Renal cortex interstitium (tissue), 11 donors: ENCODE results near the gene CPNE6. TPM values are rescaled to one million over a fixed set of nuclear protein-coding genes. Genes with fewer than 3 reads are reported as not detected.

Source experiments
- DNase-seq, 11 donors: peaks; one replicate each; pipeline ENCODE4 v3.0.0-alpha.2; 2013; ENCODE audit warnings: low read depth in 9 of 11, low spot score in 4 of 11; ENCODE audit errors: extremely low read depth in 1 of 11
- polyA plus RNA-seq, 3 donors: library from polyadenylated mRNA; unstranded; fragments of 120-200 nt; gene quantifications; one replicate each; pipeline ENCODE4 v1.2.1, GENCODE V29; 2013; ENCODE audit not compliant: insufficient read length in 3 of 3

Gene CPNE6
- polyA plus RNA-seq, 3 donors, result not detected

DNA sequence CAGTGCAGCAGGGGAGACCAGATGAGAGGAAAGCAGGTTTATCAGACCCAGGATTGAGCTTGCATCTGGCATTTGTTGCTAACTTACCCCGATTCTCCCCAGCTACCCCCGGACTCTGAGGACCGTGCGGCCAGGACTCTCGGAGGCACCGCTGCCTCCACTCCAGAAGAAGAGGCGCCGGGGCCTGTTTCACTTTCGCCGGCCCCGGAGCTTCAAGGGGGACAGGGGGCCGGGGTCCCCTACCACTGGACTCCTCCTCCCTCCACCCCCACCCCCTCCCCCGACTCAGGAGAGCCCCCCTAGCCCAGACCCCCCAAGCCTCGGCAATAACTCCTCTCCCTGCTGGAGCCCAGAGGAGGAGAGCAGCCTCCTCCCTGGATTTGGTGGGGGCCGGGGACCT lies 6.5 kb upstream of the CPNE6 start:
- DNase-seq, result no peak

DNA sequence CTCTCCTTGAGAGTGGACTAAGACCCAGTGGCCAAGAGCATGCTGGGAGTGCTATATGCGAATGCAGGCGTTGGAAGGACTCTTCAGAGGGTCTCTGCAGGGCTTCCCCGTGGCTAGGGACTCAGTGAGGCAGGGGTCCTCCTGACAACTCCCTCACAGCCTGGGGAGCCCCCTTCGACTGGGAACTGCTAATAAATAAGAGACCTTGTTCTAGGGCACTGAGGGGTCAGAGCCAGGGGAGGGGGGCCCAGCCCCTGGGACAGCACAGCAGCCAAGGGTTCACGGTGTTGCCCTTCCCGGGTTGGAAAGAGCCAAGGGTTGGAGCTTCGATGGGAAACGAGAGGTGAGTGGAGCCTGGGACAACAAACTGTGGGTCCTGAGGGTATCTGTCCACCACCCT lies 6.0 kb upstream of the CPNE6 start:
- no peak for DNase-seq

DNA sequence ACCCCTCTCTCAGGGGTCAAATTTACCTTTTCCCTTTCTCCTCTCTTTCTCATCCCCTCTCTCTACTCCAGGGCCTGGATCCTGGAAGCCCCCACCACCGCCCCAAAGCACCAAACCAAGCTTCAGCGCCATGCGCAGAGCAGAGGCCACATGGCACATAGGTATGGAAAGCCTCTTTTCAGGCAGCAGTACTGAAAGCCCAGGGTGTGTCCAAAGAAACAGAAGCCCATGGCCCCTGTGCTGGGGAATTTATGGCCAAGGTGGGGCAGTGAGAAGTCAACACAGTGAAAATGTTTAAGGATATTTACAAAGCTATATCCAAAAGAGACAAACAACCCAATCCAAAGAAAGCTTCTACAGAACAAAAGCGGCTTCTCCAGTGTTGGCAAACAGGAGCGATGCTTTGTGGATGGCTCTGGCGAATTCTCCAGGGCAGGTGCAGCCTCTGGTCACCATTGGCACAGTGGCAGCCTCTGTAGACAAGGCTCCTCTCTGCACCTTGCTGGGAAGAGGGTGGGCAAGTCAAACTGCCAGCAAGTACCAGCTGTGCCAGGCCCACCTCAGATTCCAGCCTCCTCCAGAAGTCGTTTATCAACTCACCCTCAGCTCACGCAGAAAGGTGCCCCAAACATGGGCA lies 4.7 kb upstream of the CPNE6 start:
- no peak for DNase-seq

DNA sequence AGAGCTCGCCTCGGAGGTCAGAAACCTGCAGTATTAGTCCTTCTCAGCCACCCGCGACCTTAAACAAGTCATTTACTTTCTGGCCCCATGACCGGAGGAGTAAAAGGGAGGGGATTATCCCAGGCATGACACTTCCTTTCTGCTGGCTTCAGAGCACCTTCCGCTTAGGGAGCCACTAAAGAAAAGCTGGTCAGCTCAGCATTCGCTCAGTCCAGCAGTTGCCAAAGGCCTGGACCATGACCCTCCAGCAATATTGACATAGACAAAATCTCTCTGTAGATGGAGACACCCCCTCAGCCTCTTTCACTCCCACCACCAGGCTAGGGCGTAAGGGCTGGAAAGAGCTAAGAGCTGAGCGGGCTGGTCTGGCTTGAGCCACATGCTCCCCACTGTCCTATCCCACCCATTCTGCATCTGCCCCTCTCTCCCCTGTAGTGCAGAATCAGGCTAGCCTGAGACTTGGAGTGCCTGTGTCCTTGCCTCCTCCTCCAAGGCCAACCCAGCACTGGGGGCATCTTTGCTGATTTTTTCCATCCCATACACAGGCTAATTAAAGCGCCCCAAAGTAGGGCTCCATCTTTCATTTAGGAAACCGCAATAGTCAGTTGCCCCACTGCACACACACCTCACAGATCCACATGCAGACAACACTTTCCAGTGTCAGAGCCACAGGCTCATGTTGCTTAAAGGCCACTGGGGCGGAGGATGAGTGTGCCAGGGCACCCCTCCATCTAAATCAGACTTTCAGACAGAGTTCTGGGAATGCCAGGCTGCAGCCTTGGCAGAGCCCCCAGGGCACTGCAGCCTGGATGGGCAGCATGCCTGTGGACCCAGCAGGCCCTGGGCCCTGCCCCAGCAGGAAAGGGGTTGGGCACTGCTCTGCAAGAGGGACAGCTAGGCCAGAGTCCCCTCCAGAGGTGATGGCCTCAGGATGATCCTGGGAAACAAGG lies 4.0 kb upstream of the CPNE6 start:
- no peak for DNase-seq

DNA sequence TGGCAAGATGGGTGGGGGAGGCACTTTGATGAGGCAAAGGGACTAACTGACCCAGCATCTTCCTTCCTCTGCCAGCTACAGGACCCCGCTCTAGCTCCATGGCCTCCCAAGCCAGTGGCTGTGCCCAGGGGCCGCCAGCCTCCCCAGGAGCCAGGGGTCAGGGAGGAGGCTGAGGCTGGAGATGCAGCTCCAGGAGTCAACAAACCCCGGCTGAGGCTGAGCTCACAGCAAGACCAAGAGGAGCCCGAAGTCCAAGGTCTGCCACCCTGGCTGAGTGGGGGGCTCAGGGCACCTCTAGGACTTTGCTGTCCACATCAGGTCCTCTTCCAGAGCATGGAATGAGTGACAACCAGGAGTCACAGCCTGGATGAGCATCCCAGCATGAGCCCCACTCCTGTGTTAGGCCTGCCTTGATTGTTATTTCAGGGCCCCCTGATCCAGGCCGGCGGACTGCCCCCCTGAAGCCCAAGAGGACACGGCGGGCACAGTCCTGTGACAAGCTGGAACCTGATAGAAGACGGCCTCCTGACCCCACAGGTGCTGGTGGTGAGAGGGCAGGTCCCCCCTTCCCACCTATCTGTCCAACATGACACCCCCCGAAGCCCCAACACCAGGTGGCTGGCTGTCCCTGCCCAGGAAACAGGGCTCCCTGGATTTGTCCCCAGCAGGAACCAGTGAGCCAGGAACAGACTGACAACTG lies 2.5 kb upstream of the CPNE6 start:
- DNase-seq, result no peak

DNA sequence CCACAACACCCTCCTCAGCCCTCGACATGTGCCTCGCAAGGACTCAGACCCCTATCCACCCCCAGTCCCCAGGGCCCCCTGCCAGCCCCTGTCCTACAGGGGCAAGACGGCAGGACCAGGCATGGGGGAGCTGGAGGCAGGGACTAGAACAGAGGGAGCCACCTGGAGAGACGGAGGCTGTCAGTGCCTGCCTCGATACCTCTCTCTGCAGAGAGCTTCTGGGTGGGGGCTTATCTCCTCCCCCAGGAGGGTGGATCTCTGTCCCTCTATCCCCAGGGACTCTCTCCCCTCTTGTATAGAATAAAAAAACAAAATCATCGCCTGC lies 2.0 kb upstream of the CPNE6 start:
- no peak for DNase-seq

DNA sequence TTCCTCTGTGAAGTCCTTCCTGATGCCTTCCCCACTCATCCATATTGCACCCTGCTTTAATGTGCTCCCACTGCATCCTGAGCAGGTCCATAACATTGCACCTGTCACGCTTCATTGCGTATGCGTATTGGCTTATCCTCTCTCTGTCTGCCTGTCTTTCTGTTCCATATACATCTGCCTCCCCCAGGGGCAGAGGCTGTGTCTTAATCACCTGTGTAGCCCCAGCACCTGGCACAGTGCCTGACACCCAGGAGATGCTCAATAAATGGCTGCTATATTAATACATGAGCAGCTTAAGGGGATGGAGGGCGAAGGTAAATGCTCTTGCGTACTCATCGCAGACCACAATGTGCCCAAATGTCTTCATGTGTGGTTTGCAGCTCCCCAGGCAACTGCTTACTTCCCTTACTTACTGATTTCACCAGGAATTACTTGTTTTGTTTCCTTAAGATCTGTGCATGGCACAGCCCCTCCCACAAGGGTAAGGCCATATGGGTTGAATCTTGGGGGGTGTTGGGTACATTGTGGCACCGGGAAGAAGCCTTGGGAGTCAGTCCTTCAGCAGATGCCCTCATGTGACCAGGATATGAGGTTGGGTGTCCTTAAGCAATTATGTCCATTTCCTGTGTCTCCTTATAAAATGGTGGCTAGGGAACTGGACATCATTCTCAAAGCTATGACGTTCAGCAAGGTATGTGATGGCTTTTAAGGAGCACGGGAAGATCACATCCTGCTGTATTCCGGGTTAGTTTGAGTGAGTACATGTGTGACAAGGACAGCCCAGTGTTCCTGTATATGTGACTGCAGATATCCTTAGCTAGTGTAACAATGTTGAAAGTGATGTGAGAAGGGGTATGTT lies 848 bp upstream of the CPNE6 start:
- no peak for DNase-seq

DNA sequence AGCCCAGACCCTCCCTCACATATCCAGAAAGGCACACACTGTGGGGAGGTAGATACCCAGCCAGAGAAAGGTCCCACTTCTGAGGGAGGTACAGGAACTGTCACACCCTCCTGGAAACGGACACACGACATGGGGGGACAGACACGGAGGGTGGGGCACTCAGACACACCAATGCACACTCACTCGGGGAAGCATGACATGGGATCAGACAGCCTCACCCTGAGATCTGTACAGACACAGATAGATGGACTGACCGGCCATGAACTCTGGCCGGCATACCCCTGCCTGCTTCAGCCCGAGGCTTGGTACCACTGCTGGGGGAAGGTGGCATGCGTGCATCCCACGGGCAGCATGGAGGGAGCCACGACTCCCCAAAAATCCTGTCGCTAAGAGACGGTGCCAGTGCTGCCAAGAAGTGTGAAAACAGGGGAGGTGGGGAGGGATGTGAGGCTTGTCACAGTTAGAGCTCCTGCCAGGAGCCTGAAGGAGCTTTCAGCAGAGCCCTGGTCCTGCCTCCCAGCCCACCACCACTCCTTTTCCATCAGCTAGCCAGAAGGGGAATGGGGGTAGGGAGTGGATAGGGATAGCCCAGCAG lies 571 bp downstream of the CPNE6 start:
- DNase-seq, result no peak

DNA sequence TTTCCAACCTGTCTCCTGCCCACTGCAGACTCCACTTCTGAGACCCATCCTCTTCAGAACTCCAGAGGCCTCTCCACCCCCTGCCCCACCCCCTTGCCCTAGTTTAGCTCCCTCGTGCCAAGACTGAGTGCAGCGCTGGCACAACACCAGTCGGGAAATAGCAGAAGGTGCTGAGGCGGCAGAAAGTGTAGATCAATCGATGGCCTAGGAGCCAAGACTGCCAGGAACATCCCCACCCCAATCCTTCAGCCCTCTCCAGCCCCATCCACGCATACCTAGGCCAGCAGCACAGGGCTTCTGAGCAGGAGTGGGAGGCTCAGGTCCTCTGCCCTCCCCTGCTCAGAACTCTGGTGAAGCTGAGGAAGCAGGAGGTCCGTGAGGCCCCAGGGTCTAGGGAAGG lies 1.1 kb downstream of the CPNE6 start:
- no peak for DNase-seq

DNA sequence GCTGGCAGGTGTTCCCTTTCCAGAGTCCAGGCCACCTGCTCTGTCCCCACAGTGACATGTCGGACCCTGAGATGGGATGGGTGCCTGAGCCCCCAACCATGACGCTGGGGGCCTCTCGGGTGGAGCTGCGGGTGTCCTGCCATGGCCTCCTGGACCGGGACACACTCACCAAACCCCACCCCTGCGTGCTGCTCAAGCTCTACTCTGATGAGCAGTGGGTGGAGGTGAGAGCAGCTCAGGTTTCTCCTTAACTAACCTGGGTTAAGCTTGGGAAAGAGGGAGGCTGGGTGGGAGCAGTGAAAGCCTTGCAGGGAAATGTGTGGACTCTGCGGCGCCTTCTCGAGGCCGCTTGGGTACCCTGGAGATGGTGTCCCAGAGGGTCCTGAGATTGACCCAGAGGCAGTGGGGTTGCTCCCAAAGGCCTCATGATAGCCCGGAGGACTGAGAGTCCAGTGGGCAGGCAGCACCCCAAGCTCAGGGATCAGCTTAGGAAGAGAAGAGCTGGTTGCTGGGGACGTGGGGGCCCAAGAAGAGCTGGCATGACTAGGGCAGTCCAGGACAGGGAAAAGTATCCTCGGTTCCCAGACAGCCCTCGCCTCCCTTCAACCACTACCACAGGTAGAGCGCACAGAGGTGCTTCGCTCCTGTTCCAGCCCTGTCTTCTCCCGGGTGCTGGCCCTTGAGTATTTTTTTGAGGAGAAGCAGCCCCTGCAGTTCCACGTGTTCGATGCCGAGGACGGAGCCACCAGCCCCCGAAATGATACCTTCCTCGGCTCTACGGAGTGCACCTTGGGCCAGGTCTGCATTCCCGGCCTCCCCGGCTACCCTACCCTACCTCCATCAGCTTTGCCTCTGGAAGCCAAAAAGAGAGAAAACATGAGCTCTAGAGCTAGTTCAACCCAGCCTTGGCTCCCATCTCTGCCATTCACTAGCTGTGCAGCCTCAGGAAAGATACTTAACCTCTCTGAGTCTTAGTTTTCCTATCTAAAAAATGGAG lies 1.8 kb downstream of the CPNE6 start:
- DNase-seq, result no peak

DNA sequence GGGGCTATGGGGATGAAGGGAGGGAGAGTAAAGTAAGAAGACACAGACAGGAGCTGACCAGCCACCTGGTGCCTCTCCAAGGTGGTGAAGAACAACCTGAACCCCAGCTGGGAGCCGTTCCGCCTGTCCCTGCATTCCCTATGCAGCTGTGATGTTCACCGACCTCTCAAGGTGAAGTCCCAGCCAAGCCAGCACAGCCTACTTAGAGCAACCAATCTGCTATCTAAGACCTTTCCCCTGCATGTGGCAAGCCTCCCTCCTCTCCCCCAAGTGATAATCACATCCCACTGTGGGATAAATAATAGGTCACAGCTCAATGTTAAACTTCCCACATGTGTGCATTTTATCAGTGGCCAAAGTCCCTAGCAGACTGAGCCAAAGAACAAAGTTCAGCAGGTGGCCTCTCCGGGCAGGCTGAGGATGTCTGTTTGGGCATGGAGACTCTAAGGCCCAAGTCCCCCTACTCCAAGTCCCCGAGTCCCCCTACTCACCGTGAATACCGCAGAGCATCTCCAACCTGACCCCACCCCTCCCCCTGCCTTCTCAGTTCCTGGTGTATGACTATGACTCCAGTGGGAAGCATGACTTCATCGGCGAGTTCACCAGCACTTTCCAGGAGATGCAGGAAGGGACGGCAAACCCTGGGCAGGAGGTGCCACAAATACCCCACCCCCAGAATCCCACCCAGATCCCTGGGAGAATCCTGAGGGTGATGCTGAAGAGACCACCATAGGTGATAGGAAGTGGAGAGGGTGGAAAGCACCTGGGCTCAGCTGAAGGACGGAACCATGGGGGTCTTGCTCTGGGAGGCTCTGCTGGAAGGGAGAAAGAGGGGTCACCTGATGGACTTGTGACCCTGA lies 3.5 kb downstream of the CPNE6 start:
- DNase-seq, result no peak

DNA sequence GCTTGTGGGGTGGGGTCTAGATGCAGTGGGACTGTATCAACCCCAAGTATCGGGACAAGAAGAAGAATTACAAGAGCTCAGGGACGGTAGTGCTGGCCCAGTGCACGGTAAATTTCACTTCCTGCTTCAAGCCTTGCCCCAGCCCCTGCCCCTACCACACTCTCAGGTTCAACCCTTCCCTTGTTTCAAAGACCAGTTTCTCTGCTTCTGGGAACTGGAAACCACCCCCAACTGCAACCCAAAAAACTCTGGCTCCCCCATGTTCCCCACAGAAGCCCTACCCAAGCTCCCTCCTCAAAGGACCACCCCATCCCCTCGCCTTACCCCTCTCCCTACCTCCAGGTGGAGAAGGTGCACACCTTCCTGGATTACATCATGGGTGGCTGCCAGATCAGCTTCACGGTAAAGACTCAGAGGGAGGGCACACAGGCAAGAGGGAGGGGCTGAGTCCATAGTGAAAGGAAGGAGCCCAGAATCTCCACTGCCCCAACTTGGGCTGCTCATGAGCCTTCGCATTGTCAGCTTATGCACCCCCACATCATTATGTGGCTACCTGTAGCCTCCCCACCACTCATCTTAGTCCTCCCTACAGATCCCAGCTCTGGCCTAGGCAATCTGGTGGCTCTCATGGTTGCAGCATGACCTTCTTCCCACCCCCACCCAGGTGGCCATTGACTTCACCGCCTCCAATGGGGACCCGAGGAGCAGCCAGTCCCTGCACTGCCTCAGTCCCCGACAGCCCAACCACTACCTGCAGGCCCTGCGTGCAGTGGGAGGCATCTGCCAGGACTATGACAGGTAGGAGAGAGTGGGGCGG lies 4.3 kb downstream of the CPNE6 start:
- DNase-seq, result no peak

DNA sequence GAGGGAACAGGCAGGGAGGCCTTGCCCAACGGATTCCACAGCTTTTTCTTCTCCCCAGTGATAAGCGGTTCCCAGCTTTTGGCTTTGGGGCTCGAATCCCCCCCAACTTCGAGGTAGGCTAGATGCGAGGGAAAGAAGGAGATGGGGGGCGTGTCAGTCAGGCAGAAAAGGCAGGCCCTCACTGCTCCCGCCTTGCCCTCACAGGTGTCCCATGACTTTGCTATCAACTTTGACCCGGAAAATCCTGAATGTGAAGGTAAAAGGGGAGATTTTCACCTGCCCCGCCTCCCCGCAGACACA lies 4.9 kb downstream of the CPNE6 start:
- no peak for DNase-seq

DNA sequence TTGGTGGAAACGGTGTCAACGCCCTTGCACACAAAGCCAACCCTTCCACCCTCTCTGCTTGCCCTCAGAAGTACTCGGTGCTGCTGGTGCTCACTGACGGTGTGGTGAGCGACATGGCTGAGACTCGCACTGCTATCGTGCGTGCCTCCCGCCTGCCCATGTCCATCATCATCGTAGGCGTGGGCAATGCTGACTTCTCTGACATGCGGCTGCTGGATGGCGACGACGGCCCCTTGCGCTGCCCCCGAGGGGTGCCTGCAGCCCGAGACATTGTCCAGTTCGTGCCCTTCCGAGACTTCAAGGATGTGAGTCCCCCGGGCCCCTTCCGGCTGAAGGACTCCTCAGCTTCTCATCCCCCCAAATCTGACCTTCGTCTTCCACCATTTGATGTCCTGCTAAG lies 5.7 kb downstream of the CPNE6 start:
- DNase-seq, result no peak

DNA sequence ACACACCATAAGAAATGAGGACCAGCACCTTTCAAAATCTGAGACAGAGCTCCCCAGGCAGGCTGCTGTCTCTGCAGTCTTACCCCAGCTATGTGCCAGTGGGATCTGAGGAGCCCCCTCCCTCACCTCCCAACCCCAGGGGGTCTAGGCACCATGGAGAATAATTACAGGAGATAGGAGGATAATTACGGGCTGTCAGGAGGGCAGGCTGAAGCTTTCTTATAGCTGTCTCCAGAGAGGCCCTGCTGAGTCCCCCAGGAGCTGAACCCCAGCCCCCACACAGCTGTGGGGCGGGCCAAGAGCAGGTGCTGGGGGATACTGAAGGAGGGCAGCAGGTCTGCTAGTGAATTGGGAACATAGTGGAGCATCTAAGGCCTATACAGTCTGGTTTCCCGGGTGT lies 6.8 kb downstream of the CPNE6 start:
- no peak for DNase-seq

DNA sequence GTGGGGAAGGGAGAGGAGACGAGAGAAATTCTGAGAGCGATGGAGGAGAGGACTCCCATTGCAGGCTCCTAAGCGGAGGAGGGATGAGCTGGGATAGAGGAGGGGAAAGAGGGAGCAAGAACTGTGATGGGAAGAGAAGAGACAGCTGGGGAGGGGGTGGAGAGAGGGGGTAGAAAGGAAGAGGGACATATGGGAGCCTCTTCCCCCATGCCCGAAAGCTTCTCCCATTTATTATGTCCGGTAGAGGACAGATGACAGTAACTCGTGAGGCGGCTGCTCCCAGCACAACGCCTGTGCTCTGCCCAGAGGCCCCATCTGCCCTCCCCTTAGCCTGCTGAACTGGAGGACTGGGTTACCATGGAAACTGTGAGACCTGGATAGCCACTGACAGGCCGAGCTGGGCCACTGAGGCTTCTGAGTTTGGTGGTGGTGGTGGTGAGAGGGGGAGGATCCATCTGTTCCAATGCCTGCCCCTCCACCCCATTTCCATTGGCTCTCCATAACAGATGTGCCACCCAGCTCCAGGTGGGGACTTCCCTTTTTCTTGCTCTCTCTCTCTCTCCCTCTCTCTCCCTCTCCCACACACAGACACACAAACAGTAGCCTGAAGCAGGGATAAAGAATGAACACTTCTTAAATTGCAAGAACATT lies 8.3 kb downstream of the CPNE6 start:
- DNase-seq, result no peak
